Measurements from ENCODE around the gene EFHB.
"Not testable (repeated sequence)": the region's sequence is repeated elsewhere in the genome, so short reads cannot be mapped to it uniquely, and the experiment has no call there.

Gene EFHB, protein sequence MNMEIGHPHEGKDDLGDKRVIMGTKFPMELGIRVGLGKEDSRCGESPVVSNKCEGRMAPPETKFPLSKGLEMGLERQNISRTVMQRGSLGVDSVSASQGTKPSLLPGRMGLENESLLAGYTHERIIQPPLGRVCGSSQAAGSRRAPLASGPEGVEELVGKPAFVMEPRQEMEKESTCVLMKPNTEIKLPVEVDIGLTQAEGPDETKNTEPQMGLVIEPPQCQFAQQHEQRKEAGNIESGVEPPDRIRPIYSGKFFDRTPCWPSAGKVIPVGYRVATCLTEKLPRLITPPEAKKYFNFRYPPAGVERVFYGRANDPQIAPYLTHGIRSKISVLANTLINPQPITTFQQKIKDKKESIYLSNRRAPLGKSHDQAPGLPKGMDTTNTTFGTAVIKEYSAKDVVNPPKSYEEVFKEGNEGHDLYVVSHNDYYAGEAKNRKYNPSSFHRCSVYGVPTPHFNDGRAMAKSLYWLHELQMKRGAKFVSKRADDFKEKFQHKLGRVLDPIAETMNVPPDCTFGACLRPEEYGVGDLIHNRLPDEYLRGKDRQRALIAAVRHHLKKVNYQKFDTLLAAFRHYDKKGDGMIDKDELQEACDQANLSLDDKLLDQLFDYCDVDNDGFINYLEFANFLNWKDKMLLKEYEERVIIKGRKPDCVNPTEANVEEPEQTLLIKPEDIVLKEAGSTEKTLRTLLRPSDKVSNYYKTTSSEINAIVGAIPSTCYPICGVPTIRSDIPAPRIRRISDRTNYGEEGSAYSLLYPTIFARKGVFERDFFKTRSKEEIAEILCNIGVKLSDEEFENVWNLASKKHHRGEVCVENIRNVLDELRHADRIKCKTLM

DNA sequence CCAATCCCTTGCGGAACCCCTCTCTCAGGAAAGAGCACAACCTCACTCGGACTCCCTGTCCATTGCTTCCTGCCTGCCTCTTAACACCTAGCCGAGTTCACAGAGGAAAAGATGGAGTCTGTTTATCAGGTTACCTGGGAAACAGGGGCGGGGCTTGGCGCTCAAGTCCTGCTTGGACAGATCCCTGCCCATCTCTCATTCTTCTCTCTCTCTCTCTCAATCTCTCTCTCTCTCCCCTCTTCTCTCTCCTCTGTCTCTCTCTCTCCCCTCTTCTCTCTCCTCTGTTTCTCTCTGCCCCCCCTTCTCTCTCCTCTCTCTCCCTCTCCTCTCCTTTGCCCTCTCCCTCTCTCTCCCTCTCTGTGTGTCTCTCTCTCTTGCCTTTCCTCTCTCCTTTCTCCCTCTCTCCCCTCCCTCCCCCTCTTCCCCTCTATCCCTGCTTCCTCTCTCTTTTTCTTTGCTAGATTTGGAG lies at the start of gene EFHB:
Gene EFHB (minus strand): TSS at position 120 of the 469 bp plus-strand sequence. CDS start 199 bp downstream, outside the sequence.
- no peak for DNase-seq

DNA sequence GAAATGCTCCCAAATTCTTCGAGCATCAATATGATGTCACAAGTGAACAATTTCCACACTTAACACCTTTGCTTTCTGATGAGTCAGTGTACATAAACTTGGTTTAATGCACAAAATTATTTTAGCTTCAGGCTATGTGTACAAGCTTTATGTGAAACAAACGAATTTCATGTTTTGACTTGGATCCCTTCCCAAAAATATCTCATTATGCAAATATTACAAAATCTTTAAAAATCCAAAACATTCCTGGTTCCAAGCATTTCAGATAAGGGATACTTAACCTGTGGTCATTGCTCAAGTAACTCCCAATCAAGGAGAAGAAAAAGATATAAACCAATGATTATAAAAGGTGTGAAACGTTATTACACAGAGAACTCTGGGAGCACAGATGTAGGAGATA lies 38.0 kb upstream of the EFHB start:
- no peak for DNase-seq

DNA sequence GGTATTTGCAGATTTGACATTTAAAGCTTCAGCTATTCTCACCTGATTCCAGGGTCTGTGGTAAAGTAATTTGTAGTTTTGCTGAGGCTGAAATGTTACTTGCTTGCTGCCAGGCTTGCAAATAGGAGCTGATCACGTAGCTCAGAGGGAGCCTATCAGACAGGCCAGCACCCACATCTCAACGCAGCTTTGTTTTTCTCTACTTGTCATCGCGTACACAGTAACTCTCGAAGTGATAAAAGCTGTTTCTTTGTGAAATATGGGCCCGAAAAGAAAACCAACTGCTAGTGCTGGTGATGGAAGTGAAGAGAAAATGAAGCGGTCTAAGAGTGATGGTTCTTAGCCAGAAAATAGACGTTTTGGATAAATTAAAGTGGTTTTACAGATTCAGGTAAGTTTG lies 36.3 kb upstream of the EFHB start:
- no peak for DNase-seq

DNA sequence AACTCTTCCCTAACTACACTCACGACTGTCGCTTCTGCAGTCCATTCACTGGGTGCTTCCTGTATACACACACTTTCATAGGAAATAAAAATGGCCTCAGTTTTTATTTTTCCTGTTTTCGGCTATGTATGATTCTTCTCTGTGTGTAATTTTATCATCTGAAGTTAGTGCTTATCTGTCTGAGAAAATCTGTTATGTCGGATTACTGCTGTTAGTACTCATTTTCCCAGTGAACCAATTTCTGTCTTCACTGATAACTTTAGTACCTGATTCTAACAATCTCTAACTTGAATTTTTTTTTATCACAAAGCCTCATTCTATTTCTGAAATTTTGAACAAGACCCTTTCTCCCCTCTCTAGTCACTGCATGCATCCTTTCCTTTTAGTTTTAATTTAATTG lies 33.8 kb upstream of the EFHB start:
- no peak for DNase-seq

DNA sequence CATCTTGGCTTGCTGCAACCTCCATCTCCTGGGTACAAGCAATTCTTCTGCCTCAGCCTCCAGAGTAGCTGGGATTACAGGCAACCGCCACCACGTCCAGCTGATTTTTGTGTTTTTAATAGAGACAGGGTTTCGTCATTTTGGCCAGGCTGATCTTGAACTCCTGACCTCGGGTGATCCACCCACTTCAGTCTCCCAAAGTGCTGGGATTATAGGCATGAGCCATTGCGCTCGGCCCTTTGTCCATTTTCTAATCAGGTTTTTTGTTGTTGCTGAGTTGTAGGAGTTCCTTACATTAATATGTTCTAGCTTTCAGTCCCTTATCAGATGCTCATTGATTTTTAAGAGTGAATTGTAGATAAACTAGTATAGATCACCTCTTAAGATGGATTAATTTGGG lies 33.2 kb upstream of the EFHB start:
- no peak for DNase-seq

DNA sequence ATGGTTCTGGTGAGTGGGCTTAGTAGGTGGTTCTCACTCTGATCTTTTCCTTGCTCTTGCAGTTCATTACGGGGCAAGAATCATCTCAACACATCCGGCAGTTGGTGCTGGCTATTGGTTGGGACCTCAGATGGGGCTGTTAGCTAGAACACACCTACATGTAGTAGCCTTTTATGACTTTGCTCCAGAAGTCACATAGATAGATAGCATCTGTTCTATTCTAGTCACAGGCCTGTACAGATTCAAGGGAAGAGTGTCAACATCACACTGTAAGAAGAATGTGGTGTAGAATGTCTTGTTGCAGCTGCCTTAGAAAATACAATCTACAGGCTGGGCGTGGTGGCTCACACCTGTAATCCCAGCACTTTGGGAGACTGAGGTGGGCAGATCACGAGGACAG lies 27.9 kb upstream of the EFHB start:
- DNase-seq, result no peak

DNA sequence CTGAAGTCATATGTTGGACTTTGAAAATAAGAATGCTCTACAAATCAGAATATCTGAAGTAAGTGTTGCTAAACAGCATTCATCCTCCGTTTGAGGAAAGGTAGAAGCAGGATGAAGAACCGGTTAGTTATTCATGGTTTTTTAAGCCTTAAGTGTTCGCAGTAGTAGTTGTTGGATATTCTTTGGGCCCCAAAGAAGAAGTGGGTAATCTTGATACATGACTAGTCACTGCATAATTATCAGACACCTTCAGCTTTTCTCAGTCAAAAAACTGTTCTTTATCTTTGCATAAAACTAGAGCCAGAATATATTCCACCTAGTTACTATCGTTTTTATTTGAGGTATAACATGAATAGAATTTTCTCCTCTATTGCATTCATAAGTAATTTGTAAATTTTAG lies 26.7 kb upstream of the EFHB start:
- DNase-seq, result no peak

DNA sequence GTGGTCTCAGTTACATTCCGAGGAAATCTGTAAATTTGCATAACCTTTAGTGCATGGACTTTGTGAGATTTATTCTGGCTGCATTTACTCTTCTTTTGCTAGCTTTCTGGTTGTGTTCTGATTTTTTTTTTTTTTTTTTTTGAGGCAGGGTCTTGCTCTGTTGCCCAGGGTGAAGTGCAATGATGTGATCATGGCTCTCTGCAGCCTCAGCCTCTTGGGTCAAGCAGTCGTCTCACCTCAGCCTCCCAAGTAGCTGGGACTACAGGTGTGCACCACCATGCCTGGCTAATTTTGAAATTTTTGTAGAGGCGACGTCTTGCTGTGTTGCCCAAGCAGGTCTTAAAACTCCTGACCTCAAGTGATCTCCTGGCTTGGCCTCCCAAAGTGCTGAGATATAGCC lies 25.5 kb upstream of the EFHB start:
- DNase-seq, result no peak

DNA sequence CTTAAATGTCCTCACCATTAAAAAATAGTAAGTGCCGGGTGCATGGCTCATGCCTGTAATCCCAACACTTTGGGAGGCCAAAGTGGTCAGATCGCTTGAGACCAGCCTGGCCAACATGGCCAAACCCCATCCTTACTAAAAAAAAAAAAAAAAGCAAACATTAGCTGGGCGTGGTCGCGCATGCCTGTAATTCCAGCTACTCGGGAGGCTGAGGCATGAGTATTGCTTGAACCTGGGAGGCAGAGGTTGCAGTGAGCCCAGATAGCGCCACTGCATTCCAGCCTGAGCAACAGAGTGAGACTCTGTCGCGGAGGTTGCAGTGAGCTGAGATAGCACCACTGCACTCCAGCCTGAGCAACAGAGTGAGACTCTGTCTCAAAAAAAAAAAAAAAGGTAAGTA lies 23.3 kb upstream of the EFHB start:
- not testable (repeated sequence) for DNase-seq

DNA sequence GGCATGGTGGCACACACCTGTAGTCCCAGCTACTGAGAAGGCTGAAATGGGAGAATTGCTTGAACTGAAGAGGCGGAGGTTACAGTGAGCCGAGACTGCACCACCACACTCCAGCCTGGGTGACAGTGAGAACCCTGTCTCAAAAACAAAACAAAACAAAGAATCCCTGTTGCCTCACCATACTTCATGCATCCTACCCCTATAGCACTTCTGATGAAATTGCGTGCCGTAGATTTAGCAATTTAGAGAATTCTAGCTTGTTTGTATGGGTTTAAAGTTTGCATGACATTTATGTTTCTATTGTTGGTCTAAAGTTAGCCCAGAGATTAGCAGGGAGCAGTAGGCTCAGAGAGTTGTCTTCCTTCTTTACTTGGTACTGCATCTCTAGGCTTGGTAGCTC lies 20.7 kb upstream of the EFHB start:
- DNase-seq, result no peak

DNA sequence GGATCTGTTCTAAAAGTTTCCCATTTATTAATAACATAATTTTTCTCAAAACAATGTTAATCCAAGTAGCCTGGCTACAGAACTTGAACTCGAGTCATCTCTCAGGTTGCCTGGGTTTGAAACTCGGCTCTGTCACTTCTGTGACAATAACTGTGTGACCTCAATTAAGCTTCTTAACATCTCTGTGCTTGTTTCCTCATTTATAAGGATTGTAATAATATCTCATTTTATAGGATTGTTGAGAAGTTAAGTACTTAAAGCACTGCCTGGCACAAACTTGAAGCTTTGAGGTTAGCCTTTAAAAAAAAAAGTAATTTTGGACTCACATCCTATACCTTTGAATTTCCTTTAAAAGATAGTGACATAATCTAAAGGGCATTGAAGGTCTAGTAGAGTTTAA lies 16.3 kb upstream of the EFHB start:
- DNase-seq, result no peak

DNA sequence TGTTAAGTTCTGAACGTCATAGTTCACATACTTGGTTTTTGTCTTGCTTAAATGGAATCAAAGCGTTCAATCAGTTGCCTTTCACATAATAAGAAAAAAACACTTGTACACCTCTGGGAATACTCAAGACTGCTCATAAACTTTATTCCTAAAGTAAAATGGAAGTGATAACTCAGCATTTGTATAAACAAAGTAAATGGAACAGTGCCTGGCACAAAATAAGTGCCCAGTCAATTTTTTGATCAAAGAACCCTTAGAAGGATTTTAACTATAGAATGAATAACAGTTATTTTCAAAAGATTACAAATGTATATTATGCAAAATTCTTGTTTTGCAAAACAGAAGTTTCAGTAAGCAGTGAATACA lies 14.2 kb upstream of the EFHB start:
- no peak for DNase-seq

DNA sequence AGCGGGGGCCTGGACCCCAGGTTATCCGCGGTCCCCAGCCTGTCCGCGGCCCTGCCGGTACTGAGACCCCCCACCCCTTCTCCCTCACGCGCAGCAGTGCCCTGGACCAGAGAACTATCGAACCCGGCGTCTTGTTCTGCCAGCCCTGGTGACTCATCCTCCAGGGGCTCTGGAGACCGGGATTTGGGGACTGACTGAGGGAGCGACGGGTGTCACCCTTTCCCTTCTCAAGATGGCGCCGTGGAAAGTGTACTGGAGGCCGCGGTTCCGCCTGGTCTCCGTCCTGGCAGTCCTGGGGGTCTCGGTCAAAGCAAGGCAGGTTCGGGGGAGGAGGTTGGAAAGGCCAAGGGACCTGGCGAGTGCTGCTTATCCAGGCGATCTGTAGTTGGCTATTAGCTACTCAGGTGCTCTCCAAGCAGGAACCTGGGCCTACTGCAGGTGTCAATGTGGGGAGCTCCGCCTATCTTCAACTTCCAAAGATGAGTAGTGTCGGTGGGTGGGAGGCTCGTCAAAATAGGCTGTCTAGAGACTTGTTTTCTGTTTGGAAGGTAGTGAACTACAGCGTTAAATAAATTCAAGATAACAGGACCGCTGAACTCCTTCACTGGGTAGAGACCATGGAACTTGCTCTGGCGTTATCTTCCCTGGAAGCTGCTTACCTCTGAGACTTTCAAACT lies 13.7 kb upstream of the EFHB start:
- peak; percentile 34 for DNase-seq

DNA sequence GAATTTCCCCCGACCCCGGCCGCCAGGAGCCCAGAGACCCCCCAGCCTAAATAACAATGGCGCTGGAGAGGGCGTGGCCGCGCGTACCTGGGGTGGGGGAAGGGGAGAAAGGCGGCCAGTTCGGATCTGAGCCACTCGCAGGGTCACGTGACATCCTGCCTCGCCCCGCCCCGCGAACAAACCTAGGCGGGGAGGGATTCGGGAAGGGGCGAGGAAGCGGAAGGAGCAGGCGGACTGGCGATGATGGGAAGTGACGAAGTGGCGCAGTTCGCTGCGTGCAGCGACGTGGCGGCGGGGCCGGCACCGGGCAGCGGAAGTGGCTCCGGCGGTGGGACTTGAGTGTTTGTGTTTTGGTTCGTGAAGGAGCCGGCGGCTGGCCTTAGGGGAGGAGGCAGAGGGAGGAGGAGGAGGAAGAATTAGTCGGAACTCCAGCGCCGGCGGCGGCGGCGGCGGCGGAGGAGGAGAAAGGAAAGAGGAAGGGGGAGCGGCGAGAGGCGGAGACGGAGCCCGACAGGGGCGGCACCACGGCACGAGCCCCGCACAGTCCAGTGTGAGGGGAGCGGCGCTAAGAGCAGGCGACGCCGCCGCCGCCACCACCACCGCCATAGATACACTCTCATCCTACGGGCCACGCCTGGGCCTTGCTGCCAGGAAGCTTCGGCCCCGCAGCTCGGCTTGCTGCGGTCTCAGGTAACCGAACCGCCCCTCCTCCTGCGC lies 13.0 kb upstream of the EFHB start, which contains the start of gene RAB5A:
Gene RAB5A (plus strand): TSS at position 266 of the 717 bp plus-strand sequence. CDS start 3,802 bp downstream, outside the sequence.
- peak; percentile 96 for DNase-seq

DNA sequence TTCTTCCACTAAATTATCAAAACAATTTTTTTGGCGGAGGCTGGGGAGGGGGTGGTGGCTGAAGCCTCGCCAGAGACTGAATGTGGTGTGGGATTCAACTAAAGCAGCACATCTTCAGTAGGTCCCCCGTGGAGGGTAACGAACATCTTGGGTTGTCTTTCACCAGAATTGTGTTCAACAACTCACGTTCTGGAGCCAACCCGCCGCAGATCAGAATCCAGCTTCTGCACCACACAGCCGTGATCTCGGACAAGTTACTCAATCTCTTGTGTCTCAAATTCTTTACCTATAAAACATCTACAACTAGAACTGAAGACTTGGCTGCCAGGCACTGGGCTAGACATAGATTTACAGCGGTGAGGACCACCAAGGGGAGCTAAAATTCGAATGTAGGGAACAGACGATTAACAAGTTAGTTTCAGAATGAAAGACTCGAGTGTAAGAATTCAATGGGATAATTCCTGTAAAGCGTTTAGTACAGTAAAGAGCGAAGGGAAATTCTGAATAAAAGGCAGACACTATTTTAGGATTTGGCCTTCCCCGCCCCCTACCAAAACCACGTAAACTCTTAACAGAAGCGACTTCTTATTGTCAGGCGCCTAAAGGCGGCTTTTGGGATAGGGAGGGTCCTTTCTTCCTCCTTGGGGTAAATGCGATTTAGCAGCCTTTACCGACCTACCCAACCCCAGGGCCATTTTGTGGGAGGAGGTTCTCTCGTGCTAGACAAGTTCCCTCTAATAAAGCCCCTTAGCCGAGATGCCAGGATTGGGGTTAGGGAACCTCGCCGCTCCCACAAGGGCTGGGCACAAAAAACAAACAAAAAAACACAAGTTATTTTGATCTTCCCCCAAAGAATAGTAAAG lies 12.2 kb upstream of the EFHB start:
- no peak for DNase-seq

DNA sequence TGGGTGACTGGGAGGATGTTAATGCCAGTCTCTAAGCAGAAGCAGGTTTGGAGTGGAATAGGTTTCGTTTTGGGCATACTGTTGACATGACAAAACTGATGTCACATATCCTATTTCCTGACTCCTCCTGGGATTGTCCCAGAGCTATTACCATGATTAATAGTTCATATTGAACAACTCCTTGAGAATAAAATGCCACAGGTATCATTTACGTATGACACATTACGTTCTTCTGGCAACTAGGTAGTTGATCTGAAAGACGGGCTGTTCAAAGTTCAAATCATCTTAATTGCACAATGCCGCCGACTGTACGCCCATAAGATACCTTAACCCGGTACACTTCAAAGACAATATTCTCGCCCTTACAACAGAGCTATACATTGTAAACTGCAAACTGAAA lies 11.5 kb upstream of the EFHB start:
- no peak for DNase-seq

DNA sequence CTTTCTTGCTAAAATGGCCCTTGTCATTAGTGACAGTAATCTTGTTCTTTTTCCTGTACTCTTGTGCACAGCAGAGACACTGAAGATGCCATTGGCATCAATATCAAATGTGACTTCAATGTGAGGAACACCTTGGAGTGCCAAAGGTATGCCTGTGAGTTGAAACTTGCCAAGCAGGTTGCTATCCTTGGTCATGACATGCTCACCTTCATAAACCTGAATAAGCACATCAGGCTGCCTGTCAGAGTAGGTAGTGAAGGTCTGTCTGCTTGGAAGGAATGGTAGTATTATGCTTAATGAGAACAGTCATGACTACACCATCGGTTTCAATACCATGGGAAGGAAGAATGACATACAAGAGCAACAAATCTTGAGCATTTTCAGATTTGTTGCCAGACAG lies 6.6 kb upstream of the EFHB start:
- no peak for DNase-seq

DNA sequence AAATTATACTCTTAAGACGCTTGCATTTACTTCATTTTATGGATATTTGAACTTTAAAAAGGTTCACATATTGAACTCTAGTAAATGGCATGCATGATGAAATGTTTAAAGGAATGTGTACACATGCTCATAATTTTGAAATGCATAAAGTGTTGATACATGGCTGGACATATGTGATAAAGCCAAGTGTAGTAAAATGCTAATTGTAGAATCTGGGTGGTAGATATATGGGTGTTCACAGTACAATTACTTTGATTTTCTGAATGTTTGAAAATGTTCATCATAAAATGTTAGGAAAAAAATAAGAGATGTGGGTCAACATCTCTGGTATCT lies 4.2 kb upstream of the EFHB start:
- no peak for DNase-seq

DNA sequence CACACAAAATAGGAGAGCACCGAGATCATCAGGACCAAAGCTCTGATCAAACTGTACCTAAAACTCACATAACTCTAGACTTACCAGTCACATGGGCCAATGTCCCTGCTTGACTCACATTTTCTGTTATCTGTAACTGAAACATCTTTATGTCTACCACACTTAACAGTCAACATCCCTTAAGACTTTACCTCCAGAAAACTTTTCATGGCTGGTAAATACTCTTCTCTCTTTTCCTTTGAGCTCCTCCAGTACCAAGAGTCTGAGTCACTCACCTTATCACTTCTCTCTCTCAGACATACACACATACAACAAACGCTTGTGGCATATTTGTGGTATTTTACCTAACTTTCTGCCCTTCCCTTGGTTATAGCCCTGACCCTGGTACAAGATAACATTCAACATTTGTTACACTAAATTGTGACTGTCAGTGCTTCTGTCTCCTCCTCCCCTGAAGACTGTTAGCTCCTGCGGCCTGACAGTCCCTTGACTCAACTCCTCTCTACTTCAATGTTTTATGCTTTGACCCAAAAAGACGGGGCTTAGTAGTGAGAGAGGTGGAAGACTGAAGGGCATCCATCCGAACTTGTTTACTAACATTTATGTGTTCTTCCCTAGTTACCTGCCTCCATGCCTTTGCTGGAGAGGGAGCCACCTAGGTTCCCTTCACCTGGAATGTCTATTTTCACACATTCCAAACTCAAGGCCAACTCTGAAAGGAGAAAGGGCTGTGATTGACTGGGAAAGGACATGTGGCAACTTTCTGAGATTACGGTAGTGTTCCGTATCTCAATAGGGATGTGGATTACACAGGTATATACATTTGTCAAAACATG lies 3.7 kb upstream of the EFHB start:
- no peak for DNase-seq

DNA sequence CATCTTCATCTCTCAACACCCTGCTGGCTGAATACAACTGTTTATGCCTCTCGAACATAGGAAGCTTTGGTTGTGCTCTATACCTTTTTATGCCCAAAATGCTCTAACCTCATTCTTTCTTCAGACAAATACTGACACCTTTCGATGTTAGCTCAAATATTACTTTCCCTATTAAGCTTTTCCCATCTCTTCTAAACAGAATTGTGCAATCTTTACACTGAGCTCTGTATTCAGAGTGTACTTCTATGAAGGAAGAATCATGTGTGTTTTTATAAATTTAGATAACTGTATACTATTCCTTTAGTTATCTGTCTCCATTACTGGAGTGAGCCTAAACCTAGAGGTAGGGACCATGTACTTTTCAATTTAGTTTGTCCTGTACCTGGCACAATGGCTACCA lies 1.6 kb downstream of the EFHB start:
- DNase-seq, result no peak

DNA sequence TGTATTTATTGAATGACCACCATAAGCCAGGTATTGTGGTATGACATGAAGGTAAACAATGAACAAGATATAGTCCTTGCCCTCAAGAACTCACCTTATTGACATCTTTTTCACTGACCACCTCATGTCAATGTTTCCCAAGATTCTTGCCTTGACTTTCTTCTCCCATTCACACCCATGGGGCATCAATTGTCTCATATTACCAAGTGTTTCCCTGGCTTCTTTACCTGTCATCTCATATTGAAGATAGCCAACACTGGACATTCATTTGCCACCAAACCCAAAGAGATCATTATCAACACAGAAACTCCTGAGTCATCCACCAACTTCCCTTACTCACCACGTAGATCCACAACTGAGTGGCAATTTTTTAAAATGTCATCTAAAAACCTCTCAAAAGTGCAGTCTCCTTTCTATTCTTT lies 2.2 kb downstream of the EFHB start:
- DNase-seq, result no peak

All from activated gamma-delta T cell treated with Interleukin-2 at 50 U/mL for 16 hours (primary cell).